CD4-positive, alpha-beta T cell (primary cell): ENCODE measurements around the gene IARS2. TPM values are rescaled to one million over a fixed set of nuclear protein-coding genes. Genes with fewer than 3 reads are reported as not detected.

ENCODE experiments used
- ATAC-seq: fragments of 200-7000 bp; cut with Tn5 transposase; one replicate; pipeline ENCODE4 v1.10.0; 2022; ENCODE audit warnings: mild to moderate bottlenecking; ENCODE audit not compliant: poor library complexity
- CTCF ChIA-PET: fragments of 350-600 bp; sonication (Branson Sonifier 250); formaldehyde crosslinking; loops from one replicate; lab custom pipeline; 2021; ENCODE audit warnings: antibody characterized with exemption, inconsistent platforms; lab: Charles Lee
- POLR2A ChIA-PET: fragments of 350-600 bp; sonication (Branson Sonifier 250); formaldehyde crosslinking; loops from one replicate; lab custom pipeline; 2021; ENCODE audit warnings: antibody characterized with exemption, inconsistent platforms; lab: Charles Lee
- DNase-seq, 14 experiments: peaks; one replicate each; pipeline ENCODE4 v3.0.0-alpha.2; 2013 to 2020; ENCODE audit warnings: mixed read lengths in 2 of 14
- H3K27ac ChIP-seq, 2 donors: one replicate each; pipeline versions ENCODE4 v1.5.1 to v1.7.0; 2013; ENCODE audit warnings: low read length in 2 of 2, low read depth in 1 of 2, mild to moderate bottlenecking in 1 of 2
- H3K27me3 ChIP-seq, 2 experiments: 1 replicate in 1 of 2; 2 replicates in 1 of 2; pipeline versions ENCODE4 v1.6.1 to v1.7.0; 2013; ENCODE audit warnings: low read length in 2 of 2, control low read depth in 1 of 2, mild to moderate bottlenecking in 1 of 2, moderate library complexity in 1 of 2; ENCODE audit not compliant: insufficient read depth in 2 of 2, control insufficient read depth in 1 of 2
- H3K36me3 ChIP-seq: one replicate; pipeline ENCODE4 v1.6.1; 2013; ENCODE audit warnings: low read length, control low read depth; ENCODE audit not compliant: insufficient read depth
- H3K4me1 ChIP-seq: one replicate; pipeline ENCODE4 v1.6.1; 2013; ENCODE audit warnings: low read length, control low read depth; ENCODE audit not compliant: insufficient read depth
- H3K4me3 ChIP-seq: one replicate; pipeline ENCODE4 v1.5.1; 2013; ENCODE audit warnings: mild to moderate bottlenecking, low read length, moderate library complexity
- H3K9me3 ChIP-seq, 2 experiments: 1 replicate in 1 of 2; 2 replicates in 1 of 2; pipeline versions ENCODE4 v1.6.1 to v1.7.0; 2013; ENCODE audit warnings: low read length in 2 of 2, mild to moderate bottlenecking in 2 of 2, control low read depth in 1 of 2, moderate library complexity in 1 of 2; ENCODE audit not compliant: control insufficient read depth in 1 of 2, insufficient read depth in 1 of 2
- H3K27ac Mint-ChIP-seq: one replicate; pipeline ENCODE4 v1.8.0; 2020; ENCODE audit warnings: mixed read lengths
- H3K27me3 Mint-ChIP-seq: one replicate; pipeline ENCODE4 v1.8.0; 2021; ENCODE audit warnings: mixed read lengths
- H3K36me3 Mint-ChIP-seq: one replicate; pipeline ENCODE4 v1.8.0; 2021; ENCODE audit warnings: low read depth, mixed read lengths
- H3K4me1 Mint-ChIP-seq: one replicate; pipeline ENCODE4 v1.8.0; 2021; ENCODE audit warnings: low read depth, mixed read lengths
- H3K4me3 Mint-ChIP-seq: one replicate; pipeline ENCODE4 v1.8.0; 2020; ENCODE audit warnings: mild to moderate bottlenecking, mixed read lengths
- H3K9me3 Mint-ChIP-seq: one replicate; pipeline ENCODE4 v1.8.0; 2020; ENCODE audit warnings: mixed read lengths
- intact Hi-C, 2 experiments: fragments of 100-400 bp; cut with DNase I in 1 of 2; cut with micrococcal nuclease in 1 of 2; formaldehyde crosslinking; loops; one replicate each; pipeline versions ENCODE4 v1.15.1 to v1.9.0; 2023 to 2025; cut with DNase I, micrococcal nuclease
- total RNA-seq, 174 experiments: library from RNA in 2 of 174; stranded (reverse) in 2 of 174; gene quantifications; one replicate each; pipeline ENCODE4 v1.2.3 and lab custom pipeline; 2021 to 2026
- TF ChIP-seq, protein P1 (sequence below): fragments of 200-600 bp; IDR thresholded peaks from one replicate; pipeline ENCODE4 v1.8.0; 2022; ENCODE audit warnings: antibody characterized with exemption, mild to moderate bottlenecking

Gene IARS2
- total RNA-seq, 2 experiments from 2014 or later, result 18.9 to 19.0 TPM

- Histone ChIP-seq H3K4me3 (no peak overlapping the region), H3K27me3 (no peaks in the 10 kb centered on the region), H3K36me3 (peaks cover 47% of the 10 kb centered on the region), H3K4me1 (no peaks in the 10 kb centered on the region), H3K27ac (no peak overlapping the region), H3K9me3 (no peaks in the 10 kb centered on the region)
- intact Hi-C loops, result no loop called here
- DNase-seq (no peak), ATAC-seq (no peak)
- TF ChIP-seq, protein P1, sequence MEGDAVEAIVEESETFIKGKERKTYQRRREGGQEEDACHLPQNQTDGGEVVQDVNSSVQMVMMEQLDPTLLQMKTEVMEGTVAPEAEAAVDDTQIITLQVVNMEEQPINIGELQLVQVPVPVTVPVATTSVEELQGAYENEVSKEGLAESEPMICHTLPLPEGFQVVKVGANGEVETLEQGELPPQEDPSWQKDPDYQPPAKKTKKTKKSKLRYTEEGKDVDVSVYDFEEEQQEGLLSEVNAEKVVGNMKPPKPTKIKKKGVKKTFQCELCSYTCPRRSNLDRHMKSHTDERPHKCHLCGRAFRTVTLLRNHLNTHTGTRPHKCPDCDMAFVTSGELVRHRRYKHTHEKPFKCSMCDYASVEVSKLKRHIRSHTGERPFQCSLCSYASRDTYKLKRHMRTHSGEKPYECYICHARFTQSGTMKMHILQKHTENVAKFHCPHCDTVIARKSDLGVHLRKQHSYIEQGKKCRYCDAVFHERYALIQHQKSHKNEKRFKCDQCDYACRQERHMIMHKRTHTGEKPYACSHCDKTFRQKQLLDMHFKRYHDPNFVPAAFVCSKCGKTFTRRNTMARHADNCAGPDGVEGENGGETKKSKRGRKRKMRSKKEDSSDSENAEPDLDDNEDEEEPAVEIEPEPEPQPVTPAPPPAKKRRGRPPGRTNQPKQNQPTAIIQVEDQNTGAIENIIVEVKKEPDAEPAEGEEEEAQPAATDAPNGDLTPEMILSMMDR, result no peak
- ChIA-PET POLR2A (no interaction called here), CTCF (interaction anchor here (1.2 kb wide), 1 partner anchor 9 kb away, joined by 4 read pairs; no protein-coding TSS in a partner anchor)
- H3K9me3 Mint-ChIP-seq, result no peaks in the 10 kb centered on the region
- peaks cover 89% of the 10 kb centered on the region for H3K36me3 Mint-ChIP-seq
- H3K4me1 Mint-ChIP-seq, result peaks cover 7% of the 10 kb centered on the region
- H3K27ac Mint-ChIP-seq, result no peak overlapping the region
- no peaks in the 10 kb centered on the region for H3K27me3 Mint-ChIP-seq
- no peak overlapping the region for H3K4me3 Mint-ChIP-seq
These were observed 88.2 kb downstream of the IARS2 start for GRCh38 chr1:220182111-220182510.

DNA sequence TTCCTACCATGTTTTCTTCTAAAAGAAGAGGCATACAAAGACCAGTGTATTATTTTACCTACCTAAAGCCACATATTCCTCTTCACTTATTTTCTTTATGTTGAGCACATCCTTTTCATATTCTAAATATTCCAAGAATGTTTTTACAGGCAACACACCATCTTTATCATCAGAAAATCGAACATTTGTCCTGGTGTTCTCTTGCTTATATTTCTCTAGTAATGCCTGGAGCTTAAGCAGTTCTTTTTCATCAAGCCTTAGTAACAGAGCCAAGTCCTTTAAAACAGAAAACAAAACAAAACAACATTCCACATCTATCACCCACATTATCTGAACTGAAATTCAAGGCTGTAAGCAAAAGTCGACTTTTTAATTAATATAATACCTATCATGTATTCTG is 88.7 kb downstream of the IARS2 start:
- no peaks in the 10 kb centered on the region for H3K27me3 Mint-ChIP-seq
- Histone ChIP-seq H3K4me3 (no peak overlapping the region), H3K4me1 (no peaks in the 10 kb centered on the region), H3K9me3 (no peaks in the 10 kb centered on the region), H3K27me3 (no peaks in the 10 kb centered on the region), H3K36me3 (peaks cover 47% of the 10 kb centered on the region), H3K27ac (no peak overlapping the region)
- no peaks in the 10 kb centered on the region for H3K9me3 Mint-ChIP-seq
- intact Hi-C loops, result no loop called here
- POLR2A ChIA-PET, result no interaction called here
- no peak overlapping the region for H3K27ac Mint-ChIP-seq
- CTCF ChIA-PET, result no interaction called here
- TF ChIP-seq, protein P1, result no peak
- no peak overlapping the region for H3K4me3 Mint-ChIP-seq
- peaks cover 1% of the 10 kb centered on the region for H3K4me1 Mint-ChIP-seq
- ATAC-seq (no peak), DNase-seq (no peak)
- peaks cover 89% of the 10 kb centered on the region for H3K36me3 Mint-ChIP-seq

GRCh38 chr1:220184506-220184905 is 90.6 kb downstream of the IARS2 start:
- ATAC-seq (no peak), DNase-seq (no peak)
- no peaks in the 10 kb centered on the region for H3K4me1 ChIP-seq
- H3K27ac ChIP-seq, result no peak overlapping the region
- TF ChIP-seq, protein P1, result no peak
- Mint-ChIP-seq H3K36me3 (peaks cover 89% of the 10 kb centered on the region), H3K27me3 (no peaks in the 10 kb centered on the region), H3K27ac (no peak overlapping the region), H3K4me3 (no peak overlapping the region), H3K9me3 (no peaks in the 10 kb centered on the region), H3K4me1 (no peaks in the 10 kb centered on the region)
- ChIA-PET POLR2A (no interaction called here), CTCF (no interaction called here)
- no peaks in the 10 kb centered on the region for H3K27me3 ChIP-seq
- intact Hi-C loops, result no loop called here
- H3K9me3 ChIP-seq, result no peaks in the 10 kb centered on the region
- peaks cover 60% of the 10 kb centered on the region for H3K36me3 ChIP-seq
- H3K4me3 ChIP-seq, result no peak overlapping the region
